Bronchial epithelial cell (primary cell): ENCODE data around the gene BTBD7. TPM values are rescaled to one million over a fixed set of nuclear protein-coding genes. Genes with fewer than 3 reads are reported as not detected.
A peak's percentile ranks its signal among the peaks of the same experiment; 100 is the strongest.

Source experiments
- DNase-seq: peaks from one replicate; pipeline ENCODE4 v3.0.0-alpha.2; 2010; ENCODE audit warnings: low read depth
- FAIRE-seq: peaks from 2 replicates; lab custom pipeline; 2011; peaks lifted over from hg19 to GRCh38; lab: Jason Lieb, UNC
- H3K27me3 ChIP-seq: 2 replicates; pipeline ENCODE4 v1.5.1; 2011; ENCODE audit warnings: low read length; ENCODE audit not compliant: control insufficient read depth, insufficient read depth
- H3K36me3 ChIP-seq: 2 replicates; pipeline ENCODE4 v1.5.1; 2011; ENCODE audit warnings: low read length; ENCODE audit not compliant: control insufficient read depth, insufficient read depth
- H3K4me3 ChIP-seq: 2 replicates; pipeline ENCODE4 v1.5.1; 2011; ENCODE audit warnings: mild to moderate bottlenecking, low read depth, low read length, control low read depth
- total RNA-seq: library from RNA; depleted of rRNA; stranded (reverse); fragments of >200 nt; gene quantifications from 2 replicates; pipeline ENCODE4 v1.2.1, GENCODE V29; 2014
- TF ChIP-seq, protein P1 (sequence below): IDR thresholded peaks from 2 replicates; pipeline ENCODE4 v1.5.1; 2011; ENCODE audit warnings: mild to moderate bottlenecking, moderate library complexity, low read length, control low read depth, inconsistent platforms; ENCODE audit not compliant: insufficient read depth, severe bottlenecking

BTBD7 gene
- total RNA-seq, 1 donor from 2014 or later = 20.3 TPM

DNA sequence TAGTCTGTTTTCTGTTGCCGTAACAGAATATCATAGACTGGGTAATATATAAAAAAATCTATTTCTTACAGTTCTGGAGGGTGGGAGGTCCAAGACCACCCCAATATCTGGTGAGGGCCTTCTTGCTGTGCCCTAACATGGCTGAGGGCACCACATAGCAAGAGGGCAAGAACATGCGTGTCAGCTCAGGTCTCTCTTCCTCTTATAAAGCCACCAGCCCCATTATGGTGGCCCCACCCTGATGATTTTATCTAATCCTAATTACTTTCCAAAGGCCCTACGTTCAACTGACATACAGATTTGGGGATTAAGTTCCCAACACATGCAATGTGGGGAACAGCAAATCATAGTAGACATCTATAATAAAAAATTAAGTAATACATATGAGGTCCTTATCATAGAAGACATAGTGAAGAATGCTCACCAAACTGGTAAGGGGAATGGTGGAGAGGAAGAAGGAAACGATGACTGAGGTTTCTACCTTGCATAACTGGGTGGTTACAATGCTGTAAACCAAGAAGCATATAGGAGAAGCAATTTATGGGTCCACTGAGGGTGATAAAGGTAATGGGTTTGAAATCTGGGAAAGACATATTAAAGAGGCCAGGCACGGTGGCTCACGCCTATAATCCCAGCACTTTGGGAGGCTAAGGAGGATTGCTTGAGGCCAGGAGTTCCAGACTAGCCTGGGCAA is 27.0 kb downstream of the BTBD7 start:
- TF ChIP-seq, protein P1, sequence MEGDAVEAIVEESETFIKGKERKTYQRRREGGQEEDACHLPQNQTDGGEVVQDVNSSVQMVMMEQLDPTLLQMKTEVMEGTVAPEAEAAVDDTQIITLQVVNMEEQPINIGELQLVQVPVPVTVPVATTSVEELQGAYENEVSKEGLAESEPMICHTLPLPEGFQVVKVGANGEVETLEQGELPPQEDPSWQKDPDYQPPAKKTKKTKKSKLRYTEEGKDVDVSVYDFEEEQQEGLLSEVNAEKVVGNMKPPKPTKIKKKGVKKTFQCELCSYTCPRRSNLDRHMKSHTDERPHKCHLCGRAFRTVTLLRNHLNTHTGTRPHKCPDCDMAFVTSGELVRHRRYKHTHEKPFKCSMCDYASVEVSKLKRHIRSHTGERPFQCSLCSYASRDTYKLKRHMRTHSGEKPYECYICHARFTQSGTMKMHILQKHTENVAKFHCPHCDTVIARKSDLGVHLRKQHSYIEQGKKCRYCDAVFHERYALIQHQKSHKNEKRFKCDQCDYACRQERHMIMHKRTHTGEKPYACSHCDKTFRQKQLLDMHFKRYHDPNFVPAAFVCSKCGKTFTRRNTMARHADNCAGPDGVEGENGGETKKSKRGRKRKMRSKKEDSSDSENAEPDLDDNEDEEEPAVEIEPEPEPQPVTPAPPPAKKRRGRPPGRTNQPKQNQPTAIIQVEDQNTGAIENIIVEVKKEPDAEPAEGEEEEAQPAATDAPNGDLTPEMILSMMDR = no peak
- no peaks in the 10 kb centered on the region for H3K36me3 ChIP-seq

DNA sequence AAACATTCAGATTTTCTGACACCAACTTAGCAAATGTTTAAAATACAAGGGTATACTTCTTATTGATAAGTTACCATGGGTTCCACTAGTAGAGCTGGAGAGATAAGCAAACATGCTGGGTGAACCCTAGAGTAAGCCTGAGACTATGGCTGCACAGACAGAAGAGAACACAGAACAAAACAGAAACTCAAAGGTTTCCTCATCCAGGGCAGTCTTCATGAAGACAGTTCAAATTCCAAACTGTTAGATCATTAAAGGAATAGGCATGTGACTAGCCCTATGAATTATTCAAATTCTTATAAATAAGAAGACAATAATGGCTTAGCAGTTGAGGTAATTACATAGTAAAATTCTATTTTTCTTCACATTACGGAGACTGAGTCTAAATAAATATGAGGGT is 28.1 kb downstream of the BTBD7 start:
- no peaks in the 10 kb centered on the region for H3K36me3 ChIP-seq
- no peak overlapping the region for H3K4me3 ChIP-seq
- H3K27me3 ChIP-seq = no peaks in the 10 kb centered on the region
- DNase-seq = peak; percentile 29
- no peak for FAIRE-seq
- TF ChIP-seq, protein P1 = no peak

More for the DNA sequence above, 27.0 kb downstream of the BTBD7 start:
- FAIRE-seq = no peak
- H3K4me3 ChIP-seq = no peak overlapping the region
- H3K27me3 ChIP-seq = no peaks in the 10 kb centered on the region
- DNase-seq = no peak

DNA sequence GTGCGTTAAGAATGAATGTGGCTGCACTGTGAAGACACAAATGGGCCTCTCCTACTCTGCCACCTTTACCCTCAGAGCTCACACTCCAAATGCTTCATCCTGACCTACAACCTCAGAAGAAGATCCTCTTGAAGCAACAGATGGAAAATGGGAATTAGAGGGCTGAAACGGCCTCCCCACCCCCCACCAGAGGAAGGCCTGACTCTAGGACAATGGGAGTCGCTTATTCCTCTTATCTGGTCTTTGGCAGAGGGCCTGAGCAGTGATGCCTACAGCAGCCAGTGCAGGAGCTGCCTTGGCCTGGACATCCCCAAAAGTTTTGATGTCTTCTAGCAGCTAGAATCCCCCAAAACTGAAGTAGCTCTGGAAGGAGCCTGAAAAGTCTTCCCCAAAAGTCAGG is 29.2 kb downstream of the BTBD7 start:
- H3K36me3 ChIP-seq = no peaks in the 10 kb centered on the region
- H3K27me3 ChIP-seq = no peaks in the 10 kb centered on the region
- DNase-seq (no peak), FAIRE-seq (no peak)
- no peak overlapping the region for H3K4me3 ChIP-seq
- TF ChIP-seq, protein P1 = no peak

DNA sequence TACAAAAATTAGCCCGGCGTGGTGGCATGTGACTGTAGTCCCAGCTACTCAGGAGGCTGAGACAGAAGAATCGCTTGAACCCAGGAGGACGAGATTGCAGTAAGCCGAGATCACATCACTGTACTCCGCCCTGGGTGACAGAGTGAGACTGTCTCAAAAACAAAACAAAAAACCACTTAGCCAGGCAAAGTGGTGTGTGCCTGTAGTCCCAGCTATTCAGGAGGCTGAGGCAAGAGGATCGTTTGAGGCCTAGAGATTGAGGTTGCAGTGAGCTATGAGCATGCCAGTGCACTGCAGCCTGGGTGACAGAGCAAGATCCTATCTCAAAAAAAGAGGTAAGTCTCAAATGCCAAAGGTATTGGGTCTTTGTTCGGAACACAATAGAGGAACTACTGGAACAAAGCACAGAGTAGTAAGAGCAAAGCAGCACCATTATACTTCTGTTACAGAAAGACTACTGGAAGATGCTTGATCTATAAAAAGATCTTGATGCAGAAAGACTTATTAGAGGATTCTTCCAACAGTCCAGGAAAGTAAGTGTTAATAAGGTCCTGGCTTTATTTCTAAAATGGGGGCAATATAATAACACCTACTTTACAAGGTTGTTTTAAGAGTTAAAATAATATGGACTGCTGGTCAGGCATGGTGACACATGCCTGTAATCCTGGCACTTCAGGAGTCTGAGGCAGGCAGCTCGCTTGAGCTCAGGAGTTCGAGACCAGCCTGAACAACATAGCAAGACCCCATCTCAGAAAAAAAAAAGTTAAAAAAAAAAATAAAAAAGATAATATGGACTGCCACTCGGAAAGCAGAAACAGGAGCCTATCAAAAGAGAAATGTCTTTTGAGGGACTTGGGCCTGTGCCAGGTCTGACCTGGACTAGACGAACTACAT is 29.9 kb downstream of the BTBD7 start:
- Histone ChIP-seq H3K27me3 (no peaks in the 10 kb centered on the region), H3K4me3 (no peak overlapping the region), H3K36me3 (no peaks in the 10 kb centered on the region)
- DNase-seq (no peak), FAIRE-seq (no peak)
- TF ChIP-seq, protein P1 = no peak

DNA sequence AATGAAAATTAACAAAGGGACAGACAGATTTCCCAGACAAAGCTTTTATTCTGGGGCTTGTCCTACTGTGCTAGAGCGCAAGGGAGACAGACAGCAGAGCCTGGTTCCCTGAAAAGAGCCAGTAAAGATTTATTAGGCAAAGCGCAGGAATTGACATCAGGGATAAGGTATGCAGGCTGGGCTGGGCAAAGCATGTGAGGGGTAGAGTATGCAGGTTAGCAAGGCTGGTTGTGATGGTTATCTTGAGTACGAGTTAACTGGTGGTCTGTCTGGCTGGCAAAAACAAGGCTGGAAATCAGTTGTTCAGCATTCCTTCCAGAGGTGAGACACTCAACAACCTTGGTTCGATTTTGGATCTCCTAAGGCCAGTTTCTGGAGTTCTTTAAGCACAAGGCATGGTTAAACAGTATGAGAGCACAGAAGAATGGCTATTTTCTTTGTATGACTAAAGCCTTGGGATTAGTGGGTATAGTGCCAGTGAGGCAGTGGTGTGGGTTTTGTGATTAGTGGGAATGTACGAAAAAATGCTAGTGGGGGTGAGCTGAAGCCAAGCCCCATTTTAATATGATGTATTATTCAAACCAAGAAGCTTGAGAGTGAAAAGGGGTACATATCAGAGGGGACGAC is 30.9 kb downstream of the BTBD7 start:
- FAIRE-seq (no peak), DNase-seq (no peak)
- H3K4me3 ChIP-seq = no peak overlapping the region
- TF ChIP-seq, protein P1 = no peak
- H3K36me3 ChIP-seq = no peaks in the 10 kb centered on the region
- H3K27me3 ChIP-seq = no peaks in the 10 kb centered on the region
